Activated naive CD8-positive, alpha-beta T cell treated with anti-CD3 and anti-CD28 coated beads, Interleukin-2, amount 10 ng/mL, durations not matched to agents 7 days and 5 days (primary cell): ENCODE data around the gene SEMA5A. TPM values are rescaled to one million over a fixed set of nuclear protein-coding genes. Genes with fewer than 3 reads are reported as not detected.

ENCODE experiments used
- ATAC-seq: fragments of 150-1000 bp; cut with Tn5 transposase; one replicate; pipeline ENCODE4 v1.10.0; 2021; ENCODE audit warnings: low read depth, moderate library complexity
- POLR2A ChIA-PET: fragments of 350-600 bp; sonication (Branson Sonifier 250); formaldehyde crosslinking; loops from one replicate; lab custom pipeline; 2021; ENCODE audit warnings: antibody characterized with exemption; lab: Charles Lee
- DNase-seq: peaks from one replicate; pipeline ENCODE4 v3.0.0; 2021
- H3K27ac Mint-ChIP-seq: one replicate; pipeline ENCODE4 v1.8.0; 2022; ENCODE audit warnings: mild to moderate bottlenecking, mixed read lengths
- H3K27me3 Mint-ChIP-seq: one replicate; pipeline ENCODE4 v1.8.0; 2022; ENCODE audit warnings: mild to moderate bottlenecking, moderate library complexity, mixed read lengths
- H3K36me3 Mint-ChIP-seq: one replicate; pipeline ENCODE4 v1.8.0; 2021; ENCODE audit warnings: mild to moderate bottlenecking, mixed read lengths
- H3K4me1 Mint-ChIP-seq: one replicate; pipeline ENCODE4 v1.8.0; 2021; ENCODE audit warnings: mixed read lengths
- H3K4me3 Mint-ChIP-seq: one replicate; pipeline ENCODE4 v1.8.0; 2022; ENCODE audit warnings: mild to moderate bottlenecking, moderate library complexity, mixed read lengths
- H3K9me3 Mint-ChIP-seq: one replicate; pipeline ENCODE4 v1.8.0; 2021; ENCODE audit warnings: mixed read lengths
- total RNA-seq, 2 experiments: library from RNA; stranded (reverse); gene quantifications; one replicate each; pipeline ENCODE4 v1.2.3, GENCODE V29; 2021

Gene SEMA5A
- total RNA-seq, 2 experiments from 2014 or later = 0.03 to 0.14 TPM

DNA sequence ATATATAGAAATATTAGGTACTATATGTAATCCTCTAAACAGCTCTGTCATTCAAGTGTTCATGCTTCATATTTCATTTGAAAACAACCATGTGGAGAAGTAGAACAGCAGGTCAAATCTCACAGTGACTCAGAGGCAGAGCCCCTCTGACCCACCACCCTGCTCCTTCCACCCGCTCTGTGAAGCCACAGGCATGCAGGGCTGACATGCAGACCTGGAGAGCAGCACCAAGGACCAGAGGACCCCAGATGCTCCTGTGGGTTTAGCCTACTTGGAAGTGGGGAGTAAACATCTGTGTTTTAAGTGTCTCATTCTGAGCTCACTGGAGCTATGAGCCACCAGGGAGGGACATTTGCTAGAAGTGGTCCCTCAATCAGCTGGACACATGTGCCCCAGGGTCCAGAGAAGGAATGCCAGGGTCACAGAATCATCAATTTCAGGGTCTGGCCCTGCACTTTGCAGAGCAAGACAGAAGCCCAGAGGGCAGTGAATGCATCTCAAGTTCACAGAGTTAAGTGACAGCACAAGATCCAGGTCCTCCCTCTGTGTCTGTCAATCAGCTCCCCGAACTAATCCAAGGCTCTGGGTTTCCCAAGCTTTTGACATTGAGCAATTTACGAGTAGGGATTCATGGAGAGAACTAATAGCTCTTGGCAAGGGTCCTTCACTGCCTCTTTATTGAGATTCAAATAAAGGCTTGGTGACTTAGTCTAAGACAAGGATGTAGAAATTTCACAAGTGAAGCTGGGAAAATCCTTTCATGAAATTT, 441.1 kb downstream of the SEMA5A start:
- H3K4me1 Mint-ChIP-seq = no peaks in the 10 kb centered on the region
- POLR2A ChIA-PET = no interaction called here
- ATAC-seq = no peak

GRCh38 chr5:9103290-9103689, 442.6 kb downstream of the SEMA5A start:
- POLR2A ChIA-PET = no interaction called here
- DNase-seq = no peak
- H3K27me3 Mint-ChIP-seq = no peaks in the 10 kb centered on the region
- H3K9me3 Mint-ChIP-seq = no peaks in the 10 kb centered on the region
- no peaks in the 10 kb centered on the region for H3K4me1 Mint-ChIP-seq
- H3K27ac Mint-ChIP-seq = no peak overlapping the region
- no peaks in the 10 kb centered on the region for H3K36me3 Mint-ChIP-seq
- H3K4me3 Mint-ChIP-seq = no peak overlapping the region
- no peak for ATAC-seq

More for the DNA sequence above, 441.1 kb downstream of the SEMA5A start:
- DNase-seq = no peak
- H3K27ac Mint-ChIP-seq = no peak overlapping the region
- H3K27me3 Mint-ChIP-seq = no peaks in the 10 kb centered on the region
- no peak overlapping the region for H3K4me3 Mint-ChIP-seq
- no peaks in the 10 kb centered on the region for H3K9me3 Mint-ChIP-seq
- no peaks in the 10 kb centered on the region for H3K36me3 Mint-ChIP-seq

- ATAC-seq (no peak), DNase-seq (no peak)
- H3K27me3 Mint-ChIP-seq = no peaks in the 10 kb centered on the region
- no peak overlapping the region for H3K4me3 Mint-ChIP-seq
- POLR2A ChIA-PET = no interaction called here
- H3K27ac Mint-ChIP-seq = no peak overlapping the region
- H3K9me3 Mint-ChIP-seq = no peaks in the 10 kb centered on the region
- no peaks in the 10 kb centered on the region for H3K4me1 Mint-ChIP-seq
- H3K36me3 Mint-ChIP-seq = no peaks in the 10 kb centered on the region
Measured at GRCh38 chr5:9099689-9100088, 446.2 kb downstream of the SEMA5A start.

DNA sequence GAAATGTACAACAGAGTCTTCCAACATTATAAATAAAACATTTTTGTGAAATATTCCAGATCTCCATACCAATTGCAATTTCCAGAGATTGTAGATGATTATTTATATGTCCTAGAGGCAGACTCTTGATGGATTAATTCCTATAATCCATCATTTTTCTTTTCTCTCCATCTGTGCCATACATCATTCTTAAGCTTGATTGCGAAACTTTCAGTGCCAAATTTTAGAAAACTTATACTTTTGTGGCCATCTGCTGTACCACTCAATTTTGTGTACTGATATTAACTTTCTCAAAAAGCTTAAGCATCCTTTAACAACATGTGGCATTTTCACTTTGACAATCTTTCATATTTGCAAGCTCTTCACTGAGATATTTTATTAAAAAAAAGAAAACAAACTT, 446.9 kb downstream of the SEMA5A start:
- H3K36me3 Mint-ChIP-seq = no peaks in the 10 kb centered on the region
- H3K9me3 Mint-ChIP-seq = no peaks in the 10 kb centered on the region
- no peaks in the 10 kb centered on the region for H3K4me1 Mint-ChIP-seq
- H3K27ac Mint-ChIP-seq = no peak overlapping the region
- no peak for DNase-seq
- no peaks in the 10 kb centered on the region for H3K27me3 Mint-ChIP-seq
- POLR2A ChIA-PET = no interaction called here
- no peak for ATAC-seq
- no peak overlapping the region for H3K4me3 Mint-ChIP-seq

DNA sequence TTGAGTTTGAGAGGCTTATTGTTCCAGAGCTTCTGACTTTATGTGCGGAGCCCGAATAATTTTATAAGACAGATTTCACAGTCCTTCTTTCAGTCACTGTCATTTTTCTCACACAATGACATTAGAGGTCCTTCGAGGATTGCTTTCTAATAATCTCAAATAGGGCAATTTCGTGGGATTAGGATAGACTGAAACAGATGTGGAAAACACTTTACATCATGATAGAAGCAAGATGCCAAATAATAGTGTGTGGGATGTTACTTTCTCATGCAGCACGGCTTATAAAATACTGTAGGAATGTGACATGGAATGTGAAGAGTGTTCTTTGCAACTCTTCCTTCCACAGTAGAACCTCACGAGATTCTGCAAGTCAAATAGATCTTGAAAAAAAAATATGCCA, 451.3 kb downstream of the SEMA5A start:
- H3K9me3 Mint-ChIP-seq = no peaks in the 10 kb centered on the region
- POLR2A ChIA-PET = no interaction called here

GRCh38 chr5:9091896-9092662, 453.8 kb downstream of the SEMA5A start:
- Mint-ChIP-seq H3K36me3 (no peaks in the 10 kb centered on the region), H3K27ac (no peak overlapping the region), H3K9me3 (no peaks in the 10 kb centered on the region), H3K4me3 (no peak overlapping the region), H3K27me3 (no peaks in the 10 kb centered on the region), H3K4me1 (no peaks in the 10 kb centered on the region)
- POLR2A ChIA-PET = no interaction called here
- DNase-seq (no peak), ATAC-seq (no peak)

More for the DNA sequence above, 451.3 kb downstream of the SEMA5A start:
- H3K27ac Mint-ChIP-seq = no peak overlapping the region
- H3K27me3 Mint-ChIP-seq = no peaks in the 10 kb centered on the region
- H3K4me1 Mint-ChIP-seq = no peaks in the 10 kb centered on the region
- no peak overlapping the region for H3K4me3 Mint-ChIP-seq
- no peaks in the 10 kb centered on the region for H3K36me3 Mint-ChIP-seq
- no peak for DNase-seq
- no peak for ATAC-seq

GRCh38 chr5:9090381-9091026, 455.4 kb downstream of the SEMA5A start:
- no peaks in the 10 kb centered on the region for H3K4me1 Mint-ChIP-seq
- H3K27me3 Mint-ChIP-seq = no peaks in the 10 kb centered on the region
- H3K27ac Mint-ChIP-seq = no peak overlapping the region
- H3K9me3 Mint-ChIP-seq = peaks cover 1% of the 10 kb centered on the region
- POLR2A ChIA-PET = no interaction called here
- no peak for DNase-seq
- no peak overlapping the region for H3K4me3 Mint-ChIP-seq
- ATAC-seq = no peak
- H3K36me3 Mint-ChIP-seq = no peaks in the 10 kb centered on the region

- DNase-seq (no peak), ATAC-seq (no peak)
- POLR2A ChIA-PET = no interaction called here
- Mint-ChIP-seq H3K36me3 (no peaks in the 10 kb centered on the region), H3K4me1 (no peaks in the 10 kb centered on the region), H3K9me3 (peaks cover 1% of the 10 kb centered on the region), H3K4me3 (no peak overlapping the region), H3K27ac (no peak overlapping the region), H3K27me3 (no peaks in the 10 kb centered on the region)
Measured at GRCh38 chr5:9089893-9090292, 456.0 kb downstream of the SEMA5A start.

- DNase-seq = no peak
- H3K9me3 Mint-ChIP-seq = peaks cover 7% of the 10 kb centered on the region
- ATAC-seq = no peak
- H3K4me1 Mint-ChIP-seq = no peaks in the 10 kb centered on the region
- H3K4me3 Mint-ChIP-seq = no peak overlapping the region
- no peaks in the 10 kb centered on the region for H3K27me3 Mint-ChIP-seq
- H3K36me3 Mint-ChIP-seq = no peaks in the 10 kb centered on the region
- H3K27ac Mint-ChIP-seq = no peak overlapping the region
- POLR2A ChIA-PET = no interaction called here
Measured at GRCh38 chr5:9082996-9083395, 462.9 kb downstream of the SEMA5A start.

DNA sequence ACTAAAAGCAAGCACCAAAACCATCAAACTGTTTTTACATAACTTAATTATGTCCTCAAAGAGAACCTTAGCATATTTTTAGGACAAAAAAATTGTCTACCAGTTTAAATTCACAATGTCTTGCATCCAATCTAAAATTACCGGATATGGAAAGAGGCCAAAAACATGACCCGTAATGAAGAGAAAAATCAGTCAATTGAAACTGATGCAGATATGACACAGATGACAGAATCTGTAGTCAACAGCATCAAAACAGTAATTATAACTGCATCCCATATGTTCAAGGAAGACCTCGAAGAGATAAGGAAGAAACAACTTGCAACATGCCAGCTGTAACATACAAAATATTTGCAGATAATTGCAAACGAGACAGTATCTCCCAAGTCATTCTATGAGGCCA, 473.2 kb downstream of the SEMA5A start:
- H3K4me3 Mint-ChIP-seq = no peak overlapping the region
- H3K9me3 Mint-ChIP-seq = no peaks in the 10 kb centered on the region
- POLR2A ChIA-PET = no interaction called here
- no peaks in the 10 kb centered on the region for H3K27me3 Mint-ChIP-seq
- ATAC-seq (no peak), DNase-seq (no peak)
- no peak overlapping the region for H3K27ac Mint-ChIP-seq
- H3K4me1 Mint-ChIP-seq = no peaks in the 10 kb centered on the region
- H3K36me3 Mint-ChIP-seq = no peaks in the 10 kb centered on the region

- Mint-ChIP-seq H3K9me3 (no peaks in the 10 kb centered on the region), H3K27me3 (no peaks in the 10 kb centered on the region), H3K36me3 (no peaks in the 10 kb centered on the region), H3K4me1 (no peaks in the 10 kb centered on the region), H3K27ac (no peak overlapping the region), H3K4me3 (no peak overlapping the region)
- no peak for DNase-seq
- ATAC-seq = no peak
- POLR2A ChIA-PET = no interaction called here
Measured at GRCh38 chr5:9071524-9071923, 474.4 kb downstream of the SEMA5A start.

DNA sequence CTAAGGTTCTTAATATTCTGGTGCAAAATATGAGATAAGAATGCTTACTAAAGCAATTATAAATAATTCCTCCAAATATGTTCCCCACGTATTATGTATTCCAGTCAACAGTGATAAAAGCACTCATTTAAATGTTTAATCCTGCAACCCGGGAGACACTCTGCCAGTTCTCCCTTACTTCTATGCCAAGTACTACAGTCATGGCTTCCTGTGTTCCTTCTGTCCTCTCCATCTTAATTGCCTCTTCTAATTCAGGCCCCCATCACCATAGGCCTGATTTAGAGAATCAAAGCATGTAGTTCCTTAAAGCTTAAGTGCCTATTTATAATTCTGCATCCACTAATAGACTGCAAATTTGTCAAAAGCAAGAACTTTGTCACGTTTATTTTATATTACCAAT, 474.8 kb downstream of the SEMA5A start:
- H3K9me3 Mint-ChIP-seq = no peaks in the 10 kb centered on the region
- POLR2A ChIA-PET = no interaction called here
- no peak for ATAC-seq

GRCh38 chr5:9069650-9070049, 476.2 kb downstream of the SEMA5A start:
- ATAC-seq (no peak), DNase-seq (no peak)
- POLR2A ChIA-PET = no interaction called here
- Mint-ChIP-seq H3K36me3 (no peaks in the 10 kb centered on the region), H3K4me3 (no peak overlapping the region), H3K4me1 (no peaks in the 10 kb centered on the region), H3K27ac (no peak overlapping the region), H3K27me3 (no peaks in the 10 kb centered on the region), H3K9me3 (no peaks in the 10 kb centered on the region)

More for the DNA sequence above, 474.8 kb downstream of the SEMA5A start:
- no peak overlapping the region for H3K27ac Mint-ChIP-seq
- H3K4me3 Mint-ChIP-seq = no peak overlapping the region
- no peaks in the 10 kb centered on the region for H3K36me3 Mint-ChIP-seq
- H3K4me1 Mint-ChIP-seq = no peaks in the 10 kb centered on the region
- H3K27me3 Mint-ChIP-seq = no peaks in the 10 kb centered on the region
- DNase-seq = no peak

DNA sequence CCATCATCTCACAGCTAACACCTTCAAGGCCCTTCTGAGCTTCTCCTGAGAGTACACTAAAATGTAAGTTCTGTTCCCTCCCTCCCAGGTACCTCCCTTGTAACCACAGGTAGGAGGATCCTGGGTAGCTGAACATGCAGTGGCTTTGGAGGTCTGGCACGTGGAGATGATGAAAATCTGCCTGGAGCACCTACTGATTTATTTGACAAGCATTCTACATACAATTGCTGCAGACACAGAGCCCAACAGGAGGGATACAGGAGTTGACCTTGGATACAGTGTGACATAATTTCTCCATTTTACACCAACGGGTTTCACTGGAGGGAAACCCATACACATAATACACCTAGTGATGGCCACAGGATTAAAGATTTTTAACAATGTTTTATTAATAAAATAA, 478.7 kb downstream of the SEMA5A start:
- Mint-ChIP-seq H3K27ac (no peak overlapping the region), H3K4me3 (no peak overlapping the region)
- ATAC-seq = no peak

More for the DNA sequence above, 478.7 kb downstream of the SEMA5A start:
- Mint-ChIP-seq H3K27me3 (no peaks in the 10 kb centered on the region), H3K4me1 (no peaks in the 10 kb centered on the region), H3K36me3 (no peaks in the 10 kb centered on the region), H3K9me3 (peaks cover 2% of the 10 kb centered on the region)
- POLR2A ChIA-PET = no interaction called here
- no peak for DNase-seq
